Endothelial cell (in vitro differentiated cells): ENCODE measurements around the gene TLCD3B. TPM values are rescaled to one million over a fixed set of nuclear protein-coding genes. Genes with fewer than 3 reads are reported as not detected.

Experiments
- DNase-seq: peaks from one replicate; pipeline ENCODE4 v3.0.0; 2021; ENCODE audit warnings: low spot score
- H3K27ac Mint-ChIP-seq: one replicate; pipeline ENCODE4 v1.8.0; 2021; ENCODE audit warnings: mixed read lengths, inconsistent platforms; ENCODE audit not compliant: unreplicated experiment
- H3K27me3 Mint-ChIP-seq: one replicate; pipeline ENCODE4 v1.8.0; 2021; ENCODE audit warnings: mild to moderate bottlenecking, moderate library complexity, mixed read lengths, inconsistent platforms; ENCODE audit not compliant: unreplicated experiment
- H3K36me3 Mint-ChIP-seq: one replicate; pipeline ENCODE4 v1.8.0; 2021; ENCODE audit warnings: mild to moderate bottlenecking, low read depth, mixed read lengths, inconsistent platforms; ENCODE audit not compliant: unreplicated experiment
- H3K4me1 Mint-ChIP-seq: one replicate; pipeline ENCODE4 v1.8.0; 2021; ENCODE audit warnings: mild to moderate bottlenecking, mixed read lengths, inconsistent platforms; ENCODE audit not compliant: unreplicated experiment
- H3K4me3 Mint-ChIP-seq: one replicate; pipeline ENCODE4 v1.8.0; 2021; ENCODE audit warnings: mild to moderate bottlenecking, mixed read lengths, inconsistent platforms; ENCODE audit not compliant: unreplicated experiment
- H3K9me3 Mint-ChIP-seq: one replicate; pipeline ENCODE4 v1.8.0; 2021; ENCODE audit warnings: mixed read lengths, inconsistent platforms; ENCODE audit not compliant: unreplicated experiment
- total RNA-seq: library from RNA; stranded (reverse); fragmentation: NEBNext Ultra II Directional; extraction: Animal tissue kit (Norgen Biotek cat#: 25700); gene quantifications from one replicate; pipeline ENCODE4 v1.2.1, GENCODE V29; 2021; ENCODE audit not compliant: unreplicated experiment
- TF ChIP-seq, protein P1 (sequence below): fragments of 200-600 bp; sonication (generic); IDR thresholded peaks from one replicate; pipeline ENCODE4 v1.5.0; 2021; ENCODE audit warnings: antibody characterized with exemption; ENCODE audit not compliant: unreplicated experiment

The TLCD3B gene
- total RNA-seq, 1 donor from 2014 or later = 1.4 TPM

DNA sequence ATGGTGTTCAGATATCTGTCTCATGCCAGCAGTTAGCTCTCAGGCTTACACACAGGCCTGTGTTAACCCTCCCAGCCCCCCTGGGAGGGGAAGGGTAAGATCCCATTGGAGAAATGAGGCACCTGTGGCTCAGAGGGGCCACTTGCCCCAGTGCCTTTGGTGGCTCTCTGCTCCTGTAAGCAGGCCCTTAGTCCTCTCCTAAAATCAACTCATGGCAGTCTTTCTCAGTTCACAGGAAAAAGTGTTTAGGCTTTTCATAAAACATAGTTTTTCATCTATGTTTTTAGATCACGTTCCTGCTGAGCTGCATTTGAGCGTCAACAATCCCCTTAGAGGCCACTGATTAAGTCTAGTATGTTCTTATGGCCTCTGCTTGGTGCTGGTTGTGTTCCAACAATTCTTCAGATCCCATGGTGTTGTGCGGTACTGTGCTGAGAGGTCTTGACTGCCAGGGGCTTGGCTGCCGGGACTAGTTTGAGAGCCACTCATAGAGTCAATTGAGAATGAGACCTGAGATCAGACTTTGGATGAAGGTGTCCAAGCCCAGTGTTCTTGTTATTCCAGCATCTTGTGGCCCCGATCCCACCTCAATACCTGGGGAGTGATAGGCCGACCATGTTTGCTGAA, 46.8 kb downstream of the TLCD3B start:
- H3K27me3 Mint-ChIP-seq = peaks cover 22% of the 10 kb centered on the region
- H3K27ac Mint-ChIP-seq = peak overlapping the region; percentile 78
- H3K9me3 Mint-ChIP-seq = no peaks in the 10 kb centered on the region
- peaks cover 54% of the 10 kb centered on the region for H3K4me1 Mint-ChIP-seq
- H3K4me3 Mint-ChIP-seq = peak overlapping the region; percentile 77
- TF ChIP-seq, protein P1, sequence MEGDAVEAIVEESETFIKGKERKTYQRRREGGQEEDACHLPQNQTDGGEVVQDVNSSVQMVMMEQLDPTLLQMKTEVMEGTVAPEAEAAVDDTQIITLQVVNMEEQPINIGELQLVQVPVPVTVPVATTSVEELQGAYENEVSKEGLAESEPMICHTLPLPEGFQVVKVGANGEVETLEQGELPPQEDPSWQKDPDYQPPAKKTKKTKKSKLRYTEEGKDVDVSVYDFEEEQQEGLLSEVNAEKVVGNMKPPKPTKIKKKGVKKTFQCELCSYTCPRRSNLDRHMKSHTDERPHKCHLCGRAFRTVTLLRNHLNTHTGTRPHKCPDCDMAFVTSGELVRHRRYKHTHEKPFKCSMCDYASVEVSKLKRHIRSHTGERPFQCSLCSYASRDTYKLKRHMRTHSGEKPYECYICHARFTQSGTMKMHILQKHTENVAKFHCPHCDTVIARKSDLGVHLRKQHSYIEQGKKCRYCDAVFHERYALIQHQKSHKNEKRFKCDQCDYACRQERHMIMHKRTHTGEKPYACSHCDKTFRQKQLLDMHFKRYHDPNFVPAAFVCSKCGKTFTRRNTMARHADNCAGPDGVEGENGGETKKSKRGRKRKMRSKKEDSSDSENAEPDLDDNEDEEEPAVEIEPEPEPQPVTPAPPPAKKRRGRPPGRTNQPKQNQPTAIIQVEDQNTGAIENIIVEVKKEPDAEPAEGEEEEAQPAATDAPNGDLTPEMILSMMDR = no peak
- DNase-seq = no peak
- H3K36me3 Mint-ChIP-seq = peaks cover 72% of the 10 kb centered on the region

- TF ChIP-seq, protein P1 = no peak
- Mint-ChIP-seq H3K27me3 (peaks cover 21% of the 10 kb centered on the region), H3K4me3 (peak overlapping the region; percentile 76), H3K27ac (peak overlapping the region; percentile 26), H3K4me1 (peaks cover 55% of the 10 kb centered on the region), H3K36me3 (peaks cover 73% of the 10 kb centered on the region), H3K9me3 (no peaks in the 10 kb centered on the region)
- no peak for DNase-seq
Measured at GRCh38 chr16:29983420-29984136, 47.5 kb downstream of the TLCD3B start.

GRCh38 chr16:29982560-29983419, 48.3 kb downstream of the TLCD3B start:
- H3K9me3 Mint-ChIP-seq = no peaks in the 10 kb centered on the region
- H3K27me3 Mint-ChIP-seq = peaks cover 15% of the 10 kb centered on the region
- no peak for DNase-seq
- H3K36me3 Mint-ChIP-seq = peaks cover 74% of the 10 kb centered on the region
- H3K4me1 Mint-ChIP-seq = peaks cover 55% of the 10 kb centered on the region
- peak overlapping the region; percentile 76 for H3K4me3 Mint-ChIP-seq
- H3K27ac Mint-ChIP-seq = peak overlapping the region; percentile 67
- TF ChIP-seq, protein P1 = no peak

DNA sequence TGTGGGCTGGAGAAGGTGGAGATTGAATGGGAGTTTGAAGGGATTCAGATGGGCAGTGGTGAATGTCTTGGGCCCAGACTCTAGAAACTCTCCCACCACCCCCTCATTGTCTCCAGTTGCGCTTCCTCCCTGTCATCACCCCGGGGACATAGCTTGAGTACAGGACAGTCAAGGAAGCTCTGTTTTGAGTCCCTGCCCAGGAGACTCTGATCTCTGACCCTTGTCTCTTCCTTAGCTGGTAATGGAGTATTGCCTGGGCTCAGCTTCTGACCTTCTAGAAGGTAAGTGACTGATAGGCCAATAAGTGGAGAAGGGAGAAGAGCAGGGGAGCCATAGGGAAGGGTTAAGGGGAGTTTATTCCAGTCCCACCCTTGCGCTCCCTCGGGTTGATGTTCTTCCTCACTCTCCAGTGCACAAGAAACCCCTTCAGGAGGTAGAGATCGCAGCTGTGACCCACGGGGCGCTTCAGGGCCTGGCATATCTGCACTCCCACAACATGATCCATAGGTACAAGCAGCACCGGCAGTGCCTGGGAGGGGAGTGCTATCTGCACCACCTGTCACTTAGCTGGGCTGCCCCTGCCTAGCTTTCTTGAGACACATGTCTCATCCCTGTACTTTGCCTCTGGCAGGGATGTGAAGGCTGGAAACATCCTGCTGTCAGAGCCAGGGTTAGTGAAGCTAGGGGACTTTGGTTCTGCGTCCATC, 52.4 kb downstream of the TLCD3B start:
- Mint-ChIP-seq H3K27ac (peak overlapping the region; percentile 99), H3K27me3 (peaks cover 26% of the 10 kb centered on the region), H3K4me1 (peaks cover 72% of the 10 kb centered on the region), H3K9me3 (no peaks in the 10 kb centered on the region), H3K36me3 (peaks cover 58% of the 10 kb centered on the region), H3K4me3 (peak overlapping the region; percentile 96)
- TF ChIP-seq, protein P1 = no peak
- no peak for DNase-seq
